OCI-LY7 (cell line): Measurements from ENCODE around the gene OGT. TPM values are rescaled to one million over a fixed set of nuclear protein-coding genes. Genes with fewer than 3 reads are reported as not detected.

Experiments used
- BruUV-seq: library from RNA; stranded (reverse); fragments of 400-500 nt; replicated peaks from 2 replicates; lab custom pipeline; 2021; lab: Mats Ljungman, UMichigan
- CTCF ChIA-PET: fragments of 300-600 bp; sonication (Branson Sonifier 250); formaldehyde crosslinking; loops from one replicate; lab custom pipeline; 2022; ENCODE audit warnings: antibody characterized with exemption; ENCODE audit not compliant: unreplicated experiment; lab: Charles Lee
- POLR2A ChIA-PET: fragments of 300-600 bp; sonication (Branson Sonifier 250); formaldehyde crosslinking; loops from one replicate; lab custom pipeline; 2022; ENCODE audit warnings: antibody characterized with exemption; lab: Charles Lee
- DNase-seq: peaks from one replicate; pipeline ENCODE4 v3.0.0-alpha.2; 2015; ENCODE audit warnings: low spot score
- H2AFZ ChIP-seq: fragments of 200-600 bp; sonication (generic), shearing (Covaris generic); 2 replicates; pipeline ENCODE4 v1.6.1; 2014; ENCODE audit warnings: mild to moderate bottlenecking, antibody characterized with exemption, low read length, moderate library complexity
- H3K27ac ChIP-seq: fragments of 200-600 bp; sonication (generic); 2 replicates; pipeline ENCODE4 v1.5.1; 2014; ENCODE audit warnings: mixed run types, low read depth, mild to moderate bottlenecking, moderate library complexity, low read length, inconsistent platforms; ENCODE audit not compliant: poor library complexity, severe bottlenecking
- H3K36me3 ChIP-seq: fragments of 200-600 bp; sonication (generic); 2 replicates; pipeline ENCODE4 v1.6.1; 2014; ENCODE audit warnings: mild to moderate bottlenecking, antibody characterized with exemption, low read length, moderate library complexity, mixed read lengths; ENCODE audit not compliant: insufficient read depth
- H3K4me1 ChIP-seq: fragments of 200-600 bp; sonication (generic); 2 replicates; pipeline ENCODE4 v1.5.1; 2014; ENCODE audit warnings: mild to moderate bottlenecking, low read length; ENCODE audit not compliant: insufficient read depth, poor library complexity, severe bottlenecking
- H3K4me2 ChIP-seq: fragments of 200-600 bp; sonication (generic); 2 replicates; pipeline ENCODE4 v1.6.1; 2014; ENCODE audit warnings: mild to moderate bottlenecking, low read length
- H3K4me3 ChIP-seq: fragments of 200-600 bp; sonication (generic); 2 replicates; pipeline ENCODE4 v1.5.1; 2014; ENCODE audit warnings: mild to moderate bottlenecking, low read depth, low read length; ENCODE audit not compliant: poor library complexity, severe bottlenecking
- H3K79me2 ChIP-seq: fragments of 200-600 bp; sonication (generic); 2 replicates; pipeline ENCODE4 v1.6.1; 2016; ENCODE audit warnings: low read depth, mild to moderate bottlenecking, low read length, moderate library complexity, mixed read lengths; ENCODE audit not compliant: insufficient read depth
- H3K9me2 ChIP-seq: fragments of 200-600 bp; sonication (generic); 2 replicates; pipeline ENCODE4 v1.6.1; 2016; ENCODE audit warnings: mild to moderate bottlenecking, low read length, mixed read lengths; ENCODE audit not compliant: insufficient read depth
- H3K9me3 ChIP-seq: fragments of 200-600 bp; sonication (generic); 2 replicates; pipeline ENCODE4 v1.6.1; 2014; ENCODE audit warnings: mild to moderate bottlenecking, mixed run types, low read length, mixed read lengths
- H4K20me1 ChIP-seq: fragments of 200-600 bp; sonication (generic); 2 replicates; pipeline ENCODE4 v1.6.1; 2014; ENCODE audit warnings: mild to moderate bottlenecking, antibody characterized with exemption, low read length, moderate library complexity, mixed read lengths; ENCODE audit not compliant: insufficient read depth
- CTCF ChIP-seq: fragments of 200-600 bp; sonication (generic); conservative IDR thresholded peaks from 2 replicates; pipeline ENCODE4 v1.5.1; 2014; ENCODE audit warnings: mild to moderate bottlenecking, antibody characterized with exemption, low read length, moderate library complexity, mixed read lengths
- EZH2phosphoT487 ChIP-seq: fragments of 200-600 bp; sonication (generic); IDR thresholded peaks from 2 replicates; pipeline ENCODE4 v1.6.1; 2018; ENCODE audit warnings: low read depth, borderline replicate concordance, mild to moderate bottlenecking, mixed run types, antibody characterized with exemption, low read length, moderate library complexity, mixed read lengths
- intact Hi-C: fragments of 100-400 bp; cut with micrococcal nuclease; formaldehyde crosslinking; loops from one replicate; pipeline ENCODE4 v1.10.0; 2022; ENCODE audit not compliant: unreplicated experiment
- total RNA-seq, 2 experiments: library from RNA; depleted of rRNA in 1 of 2; stranded (reverse); fragments of >200 nt in 1 of 2; shearing (Covaris generic) in 1 of 2; gene quantifications; 2 replicates each; pipeline ENCODE4 v1.2.3, GENCODE V29; 2014 to 2022

The OGT gene
- total RNA-seq, 2 experiments from 2014 or later, result 185 to 291 TPM

GRCh38 chrX:71622576-71623450 lies 89.9 kb downstream of the OGT start:
- peak overlapping the region; percentile 73 for H3K27ac ChIP-seq
- intact Hi-C loops, result loop anchor here (2.0 kb wide), 1 partner anchor 28 kb away; no protein-coding TSS in a partner anchor
- no peaks in the 10 kb centered on the region; the same call in 1 of the 2 replicates for H3K36me3 ChIP-seq
- DNase-seq, result peak; percentile 76
- BruUV-seq, result no TSS peak
- peaks cover 6% of the 10 kb centered on the region; the same call in 1 of the 2 replicates for H3K9me3 ChIP-seq
- H2AFZ ChIP-seq, result peak overlapping the region; percentile 21; the same call in 1 of the 2 replicates
- H3K9me2 ChIP-seq, result no peaks in the 10 kb centered on the region
- TF ChIP-seq CTCF (no peak), EZH2phosphoT487 (no peak)
- H4K20me1 ChIP-seq, result no peaks in the 10 kb centered on the region
- POLR2A ChIA-PET, result no interaction called here
- peak overlapping the region; percentile 70 for H3K4me2 ChIP-seq
- H3K4me1 ChIP-seq, result peaks cover 71% of the 10 kb centered on the region
- H3K4me3 ChIP-seq, result peak overlapping the region; percentile 25
- H3K79me2 ChIP-seq, result no peaks in the 10 kb centered on the region
- CTCF ChIA-PET, result interaction anchor here (0.5 kb wide), 1 partner anchor 369 kb away, joined by 3 read pairs; the partner anchor contains the start of gene ZMYM3

- Histone ChIP-seq H3K79me2 (no peaks in the 10 kb centered on the region), H3K9me3 (peaks cover 6% of the 10 kb centered on the region; the same call in 1 of the 2 replicates), H3K27ac (peak overlapping the region; percentile 73), H3K36me3 (no peaks in the 10 kb centered on the region; the same call in 1 of the 2 replicates), H4K20me1 (no peaks in the 10 kb centered on the region), H3K4me3 (no peak overlapping the region), H2AFZ (peak overlapping the region; percentile 21; the same call in 1 of the 2 replicates), H3K9me2 (no peaks in the 10 kb centered on the region), H3K4me1 (peaks cover 64% of the 10 kb centered on the region), H3K4me2 (peak overlapping the region; percentile 70)
- TF ChIP-seq CTCF, result no peak
- TF ChIP-seq EZH2phosphoT487, result no peak
- POLR2A ChIA-PET, result no interaction called here
- CTCF ChIA-PET, result no interaction called here
- intact Hi-C loops, result loop anchor here (2.0 kb wide), 1 partner anchor 27 kb away; no protein-coding TSS in a partner anchor
- no peak for DNase-seq
- no TSS peak for BruUV-seq
These were observed 90.8 kb downstream of the OGT start for GRCh38 chrX:71623714-71624113.
